Adrenal gland (tissue), 12 donors: ENCODE measurements around the gene NBPF1. TPM values are rescaled to one million over a fixed set of nuclear protein-coding genes. Genes with fewer than 3 reads are reported as not detected.
"Not testable (repeated sequence)": the region's sequence is repeated elsewhere in the genome, so short reads cannot be mapped to it uniquely, and the experiment has no call there.

Source experiments
- DNase-seq, 7 donors: peaks; one replicate each; pipeline ENCODE4 v3.0.0-alpha.2; 2019 to 2020
- H3K27ac ChIP-seq, 5 donors: fragments of 200-600 bp; sonication (generic) in 4 of 5; 1 replicate in 3 of 5; 2 replicates in 2 of 5; pipeline versions ENCODE4 v1.5.1 to v1.8.0; 2016 to 2020; ENCODE audit warnings: mild to moderate bottlenecking in 1 of 5
- H3K27me3 ChIP-seq: fragments of 200-600 bp; 2 replicates; pipeline ENCODE4 v1.8.0; 2021
- H3K36me3 ChIP-seq, 2 donors: fragments of 200-600 bp; replicated peaks in 1 of 2; 1 replicate in 1 of 2; 2 replicates in 1 of 2; pipeline versions ENCODE4 v1.5.1 to v1.8.0; 2018 to 2022
- H3K4me1 ChIP-seq, 2 donors: fragments of 200-600 bp; replicated peaks in 1 of 2; 1 replicate in 1 of 2; 2 replicates in 1 of 2; pipeline versions ENCODE4 v1.5.1 to v1.8.0; 2018 to 2021
- H3K4me3 ChIP-seq, 4 donors: fragments of 200-600 bp; sonication (generic) in 3 of 4; one replicate each; pipeline ENCODE4 v1.5.1; 2016 to 2018
- H3K9me3 ChIP-seq, 3 donors: fragments of 200-600 bp; sonication (generic) in 1 of 3; replicated peaks in 1 of 3; 1 replicate in 2 of 3; 2 replicates in 1 of 3; pipeline versions ENCODE4 v1.5.1 to v1.8.0; 2016 to 2021
- POLR2A ChIP-seq, 2 donors: fragments of 450-650 bp; IDR thresholded peaks; one replicate each; pipeline ENCODE4 v1.6.1; 2017; ENCODE audit warnings: antibody characterized with exemption in 2 of 2, mild to moderate bottlenecking in 2 of 2, moderate library complexity in 1 of 2
- WGBS, 4 donors: extraction: QIAGEN DNeasy Blood & Tissue Kit in 2 of 4; methylation state at CpG; one replicate each; pipeline versions ENCODE4 v1.1.5 to v1.1.7; 2013 to 2017; 5-methylcytosine and 5-hydroxymethylcytosine counted together
- intact Hi-C, 2 donors: fragments of 100-400 bp; cut with DNase I; formaldehyde crosslinking; loops; one replicate each; pipeline versions ENCODE4 v1.14.1 to v1.15.0; 2022 to 2023
- polyA plus RNA-seq, 3 donors: library from polyadenylated mRNA; stranded (reverse); fragments of 200-250 nt in 2 of 3; fragments of 350-450 nt in 1 of 3; fragmentation: Illumina TruSeq in 1 of 3; extraction: RNeasy Lipid Tissue Mini Kit (QIAGEN cat#74804) in 1 of 3; gene quantifications; one replicate each; pipeline ENCODE4 v1.2.3, GENCODE V29; 2013 to 2014
- total RNA-seq, 9 donors: library from RNA; depleted of rRNA in 4 of 9; stranded (reverse); fragments of >200 nt in 4 of 9; fragments of 120-200 nt in 1 of 9; fragmentation: NEBNext Ultra II Directional in 1 of 9; extraction: Animal tissue kit (Norgen Biotek cat#: 25700) in 1 of 9; gene quantifications; one replicate each; pipeline versions ENCODE4 v1.1.0 to v1.2.4, GENCODE V29; 2013 to 2023
- TF ChIP-seq, protein P1 (sequence below), 6 experiments: fragments of 450-650 bp in 4 of 6; fragments of 200-600 bp in 2 of 6; sonication (generic) in 1 of 6; IDR thresholded peaks; 1 replicate in 5 of 6; 2 replicates in 1 of 6; pipeline versions ENCODE4 v1.5.1 to v1.8.0; 2016 to 2021; ENCODE audit warnings: antibody characterized with exemption in 6 of 6, mild to moderate bottlenecking in 2 of 6, moderate library complexity in 1 of 6
- donor health status: healthy with polysubstance abuse.
- donor health status: Bipolar disorder and iron deficiency.
- donor health status: DM: yes; HTN: yes; CAD: no.
- donor health status: DM: no; HTN: no; CAD: no.
- donor health status: DM: no; HTN: no; CAD: no.
- donor health status: DM: yes; HTN: yes; CAD: no.

NBPF1 gene
- total and polyA plus RNA-seq, 12 donors = 7.9 to 205 (median 93.3) TPM

DNA sequence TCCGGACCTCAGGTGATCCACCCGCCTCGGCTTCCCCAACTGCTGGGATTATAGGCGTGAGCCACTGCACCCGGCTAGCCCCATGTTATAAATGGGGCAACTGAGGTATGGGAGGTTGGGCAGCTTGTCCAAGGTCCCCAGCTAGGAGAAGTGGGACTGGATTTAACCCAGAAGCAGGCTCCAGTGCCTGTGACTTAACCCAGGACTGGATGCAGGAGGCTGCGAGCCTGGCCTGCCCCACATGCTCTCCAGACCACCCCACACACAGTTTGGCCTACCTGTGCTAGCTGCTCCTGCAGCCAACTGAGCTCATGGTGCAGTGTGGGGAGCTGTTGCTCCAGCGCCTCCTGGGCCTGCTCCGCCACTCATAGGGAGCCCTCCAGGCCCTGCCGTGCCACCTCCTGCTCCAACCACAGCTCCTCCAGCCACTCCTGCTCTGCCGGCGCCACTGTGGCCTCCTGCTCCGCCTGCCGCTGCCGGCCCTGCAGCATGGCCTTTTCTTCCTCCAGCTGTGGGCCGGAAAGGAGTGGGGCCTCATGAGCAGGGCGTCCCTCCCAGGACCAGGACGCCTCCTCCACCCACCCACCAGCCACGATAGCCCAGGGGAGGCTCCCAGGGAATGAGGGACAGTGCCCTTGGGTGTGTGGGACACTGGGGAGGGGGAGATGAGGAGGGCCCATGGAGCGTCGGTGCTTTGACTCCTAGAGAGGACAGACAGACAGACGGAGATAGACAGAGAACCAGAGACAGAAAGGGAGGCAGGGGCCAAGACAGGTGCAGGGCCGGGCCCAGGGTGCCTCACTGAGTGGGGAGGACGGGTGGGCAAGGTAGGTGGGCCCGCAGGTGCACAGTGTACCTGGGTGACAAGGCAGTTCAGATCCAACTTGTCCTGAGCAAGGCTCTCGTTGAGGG, 12.4 kb upstream of the NBPF1 start:
- Histone ChIP-seq H3K4me1 (peaks cover 0 to 4% of the 10 kb centered on the region in 2 donors), H3K27me3 (no peaks in the 10 kb centered on the region), H3K27ac (no peak overlapping the region), H3K9me3 (no peaks in the 10 kb centered on the region), H3K36me3 (peaks cover 0 to 75% of the 10 kb centered on the region in 2 donors), H3K4me3 (no peak overlapping the region)
- peak in 4 of 7 donors; percentile 14 to 57 (median 44) for DNase-seq
- no peak for TF ChIP-seq POLR2A (IDR thresholded peaks at IDR 0.05)
- TF ChIP-seq, protein P1, sequence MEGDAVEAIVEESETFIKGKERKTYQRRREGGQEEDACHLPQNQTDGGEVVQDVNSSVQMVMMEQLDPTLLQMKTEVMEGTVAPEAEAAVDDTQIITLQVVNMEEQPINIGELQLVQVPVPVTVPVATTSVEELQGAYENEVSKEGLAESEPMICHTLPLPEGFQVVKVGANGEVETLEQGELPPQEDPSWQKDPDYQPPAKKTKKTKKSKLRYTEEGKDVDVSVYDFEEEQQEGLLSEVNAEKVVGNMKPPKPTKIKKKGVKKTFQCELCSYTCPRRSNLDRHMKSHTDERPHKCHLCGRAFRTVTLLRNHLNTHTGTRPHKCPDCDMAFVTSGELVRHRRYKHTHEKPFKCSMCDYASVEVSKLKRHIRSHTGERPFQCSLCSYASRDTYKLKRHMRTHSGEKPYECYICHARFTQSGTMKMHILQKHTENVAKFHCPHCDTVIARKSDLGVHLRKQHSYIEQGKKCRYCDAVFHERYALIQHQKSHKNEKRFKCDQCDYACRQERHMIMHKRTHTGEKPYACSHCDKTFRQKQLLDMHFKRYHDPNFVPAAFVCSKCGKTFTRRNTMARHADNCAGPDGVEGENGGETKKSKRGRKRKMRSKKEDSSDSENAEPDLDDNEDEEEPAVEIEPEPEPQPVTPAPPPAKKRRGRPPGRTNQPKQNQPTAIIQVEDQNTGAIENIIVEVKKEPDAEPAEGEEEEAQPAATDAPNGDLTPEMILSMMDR (IDR thresholded peaks at IDR 0.05) = no peak
- WGBS, 4 donors = 90 to 94% (median 91%) methylated on average over 25 of the region's 25 CpGs
- intact Hi-C loops = no loop called here

DNA sequence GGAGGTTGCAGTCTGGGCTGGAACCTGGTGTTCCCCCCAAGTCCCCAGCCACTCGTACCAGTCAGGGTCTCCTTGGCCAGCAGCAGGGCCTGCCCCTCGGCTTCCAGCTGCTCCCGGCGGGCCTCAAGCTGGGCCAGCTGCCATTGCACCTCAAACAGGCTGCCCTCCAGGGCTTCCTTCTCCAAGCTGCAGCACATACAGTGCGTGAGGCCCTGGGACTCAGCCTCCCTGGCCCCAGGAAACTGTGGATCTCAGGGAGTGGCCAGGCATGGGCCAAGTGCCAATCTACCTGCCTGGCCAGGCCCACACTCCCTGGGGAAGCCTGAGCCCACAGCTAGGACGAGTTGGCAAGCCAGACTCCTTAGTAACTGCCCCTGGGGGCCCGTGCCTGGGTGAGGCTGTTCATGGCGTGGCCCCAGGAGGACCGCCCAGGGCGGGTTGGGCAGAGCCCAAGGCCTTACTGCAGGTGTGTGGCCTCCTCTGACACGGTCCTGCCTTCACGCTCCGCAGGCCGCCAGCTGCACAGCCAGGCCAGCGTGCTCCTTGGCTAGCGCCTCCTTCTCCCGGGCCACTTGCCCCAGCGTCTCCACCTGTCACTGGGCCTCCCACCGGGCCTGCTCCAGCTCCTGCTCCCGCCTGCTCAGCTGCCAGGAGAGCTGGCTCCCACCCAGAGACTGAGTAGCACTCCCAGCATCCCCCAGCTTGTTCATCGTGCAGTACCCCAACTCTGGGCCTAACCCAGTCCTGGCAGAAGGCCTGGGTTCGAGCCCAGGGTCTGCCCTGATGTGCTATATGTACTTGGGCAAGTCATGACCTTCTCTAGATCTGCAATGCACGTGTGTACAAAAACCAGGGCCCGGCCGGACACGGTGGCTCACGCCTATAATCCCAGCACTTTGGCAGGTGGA, 10.7 kb upstream of the NBPF1 start:
- peak in 6 of 7 donors; percentile 47 to 80 (median 66) for DNase-seq
- H3K36me3 ChIP-seq = peaks cover 0 to 58% of the 10 kb centered on the region in 2 donors
- H3K9me3 ChIP-seq, H3K4me3 ChIP-seq, H3K27me3 ChIP-seq, H3K4me1 ChIP-seq: not testable (repeated sequence)
- 79 to 88% (median 84%) methylated on average over 27 of the region's 27 CpGs for WGBS, 4 donors
- intact Hi-C loops = loop anchor here in 1 of 2 donors (2.0 kb wide), 1 partner anchor 323 kb away; no protein-coding TSS in a partner anchor
- peak overlapping the region in 2 of 5 donors; percentile 48 to 70 for H3K27ac ChIP-seq

DNA sequence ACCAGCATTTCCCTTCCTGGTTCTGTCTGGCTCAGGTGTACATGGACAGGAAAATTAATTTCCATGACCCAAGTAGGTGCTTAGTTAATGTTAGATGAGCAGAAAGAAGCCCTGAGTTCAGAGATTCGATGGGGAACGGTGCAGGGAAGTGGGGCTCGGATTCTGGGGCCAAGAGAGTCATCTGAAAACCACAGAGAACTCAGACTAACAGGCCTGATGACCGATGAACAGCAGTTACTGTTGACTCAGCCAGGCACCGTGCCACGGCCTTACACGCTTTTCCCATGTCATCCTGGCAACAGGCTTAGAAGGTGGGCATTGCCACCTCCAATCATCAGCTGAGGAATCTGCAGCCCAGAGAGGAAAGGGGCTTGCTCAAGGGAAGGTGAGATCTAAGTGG, 10.0 kb upstream of the NBPF1 start:
- H3K9me3 ChIP-seq, H3K4me1 ChIP-seq, H3K27me3 ChIP-seq, H3K4me3 ChIP-seq: not testable (repeated sequence)
- 53 to 71% (median 59%) methylated on average over 7 of the region's 7 CpGs for WGBS, 4 donors
- Histone ChIP-seq H3K27ac (peak overlapping the region in 2 of 5 donors; percentile 48 to 70), H3K36me3 (peaks cover 0 to 51% of the 10 kb centered on the region in 2 donors)
- peak; percentile 80 to 97 (median 88) for DNase-seq
- intact Hi-C loops = loop anchor here in 1 of 2 donors (2.0 kb wide), 1 partner anchor 323 kb away; no protein-coding TSS in a partner anchor

DNA sequence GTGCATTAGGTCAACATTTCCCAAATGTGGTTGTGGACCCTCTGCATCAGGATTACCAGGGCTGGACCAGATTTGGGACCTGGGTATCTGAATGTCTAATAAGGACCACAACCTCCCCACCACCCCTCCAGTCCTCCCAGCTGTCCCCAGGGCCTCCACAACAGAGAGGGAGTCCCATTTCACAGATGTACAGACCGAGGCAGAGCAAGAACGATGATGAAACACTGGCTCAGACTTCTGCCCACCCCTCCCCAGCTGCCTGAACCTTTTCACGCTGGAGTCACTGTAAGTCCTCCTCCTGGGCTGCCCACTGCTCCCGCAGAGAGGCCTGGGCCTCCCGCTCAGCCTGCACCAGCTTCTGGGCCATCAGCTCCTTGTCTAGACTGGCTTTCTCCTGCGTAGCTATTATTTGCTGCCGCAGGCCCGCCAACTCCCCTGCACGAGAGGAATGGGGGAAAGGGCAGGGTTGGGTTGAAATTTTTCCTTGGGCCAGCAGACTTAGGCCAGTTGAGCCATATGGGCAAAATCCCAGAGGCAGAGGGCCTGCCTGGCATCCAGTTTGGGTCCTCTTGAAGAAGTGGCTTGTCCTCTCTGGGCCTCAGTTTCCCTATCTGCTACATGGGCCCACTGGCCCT, 8.4 kb upstream of the NBPF1 start:
- H3K4me1 ChIP-seq, H3K27me3 ChIP-seq, H3K9me3 ChIP-seq, H3K4me3 ChIP-seq: not testable (repeated sequence)
- Histone ChIP-seq H3K27ac (peak overlapping the region in 1 of 5 donors; percentile 37), H3K36me3 (peaks cover 0 to 41% of the 10 kb centered on the region in 2 donors)
- DNase-seq = peak in 5 of 7 donors; percentile 29 to 65 (median 42)
- intact Hi-C loops = loop anchor here in 1 of 2 donors (2.0 kb wide), 1 partner anchor 325 kb away; no protein-coding TSS in a partner anchor
- WGBS, 4 donors = 87 to 90% (median 89%) methylated on average over 9 of the region's 9 CpGs

DNA sequence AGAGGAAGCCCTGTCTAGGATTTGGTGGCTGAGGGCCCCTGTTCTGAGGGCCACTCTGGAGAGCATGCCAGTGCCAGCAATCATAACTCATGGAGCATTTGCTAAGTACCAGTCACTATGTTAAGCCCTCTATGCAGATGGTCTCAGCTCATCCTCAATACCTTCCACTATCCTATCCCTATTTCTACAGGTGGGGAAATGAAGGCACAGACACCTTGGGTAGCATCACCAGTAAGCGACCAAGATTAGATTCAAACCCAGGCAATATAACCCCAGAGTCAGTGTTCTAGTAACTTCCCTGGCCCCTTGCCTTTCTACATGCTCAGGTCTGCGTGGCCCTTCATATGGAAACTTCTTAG, 7.9 kb upstream of the NBPF1 start:
- intact Hi-C loops = no loop called here
- peak in 1 of 7 donors; percentile 38 for DNase-seq
- Histone ChIP-seq H3K27me3 (no peaks in the 10 kb centered on the region), H3K9me3 (no peaks in the 10 kb centered on the region), H3K4me1 (peaks cover 0 to 4% of the 10 kb centered on the region in 2 donors), H3K4me3 (no peak overlapping the region), H3K27ac (peak overlapping the region in 3 of 5 donors; percentile 4 to 37 (median 8)), H3K36me3 (peaks cover 0 to 37% of the 10 kb centered on the region in 2 donors)
- 84 to 89% (median 86%) methylated on average over 2 of the region's 2 CpGs for WGBS, 4 donors
- TF ChIP-seq, protein P1 (IDR thresholded peaks at IDR 0.05) = peak in 2 of 6 experiments; percentile 2 to 25
- TF ChIP-seq POLR2A (IDR thresholded peaks at IDR 0.05) = no peak

DNA sequence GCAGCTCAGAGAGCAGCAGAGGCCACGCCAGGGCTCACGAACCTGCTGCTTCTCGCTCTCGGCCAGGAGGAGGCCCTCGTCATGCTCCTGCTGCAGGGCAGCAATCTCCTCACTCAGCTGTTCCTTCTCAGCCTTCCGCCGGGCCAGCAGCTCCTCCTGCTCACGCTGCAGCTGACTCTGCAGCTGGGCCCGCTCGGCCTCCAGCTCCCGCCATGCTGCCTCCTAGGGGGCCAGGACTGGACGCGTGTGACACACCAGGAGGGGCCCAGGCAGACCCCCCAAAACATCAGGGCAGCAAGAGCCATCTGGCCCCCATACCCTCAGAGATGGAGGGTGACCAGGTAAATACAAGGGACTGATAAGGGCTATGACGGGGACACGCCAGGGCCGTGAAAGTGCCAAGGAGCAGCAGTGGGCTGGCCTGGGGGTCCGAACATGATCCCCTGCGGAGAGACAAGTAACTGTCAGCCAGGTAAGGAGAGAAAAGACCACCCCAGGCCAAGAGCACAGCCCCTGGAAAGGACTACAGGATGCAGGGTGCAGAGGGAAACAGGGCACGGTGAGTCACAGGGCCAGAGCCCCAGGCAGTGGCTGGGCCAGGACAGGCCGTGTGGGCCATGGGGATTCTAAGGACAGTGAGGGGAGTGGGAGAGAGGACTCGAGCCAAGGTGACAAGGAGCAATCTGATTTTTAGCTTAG, 6.6 kb upstream of the NBPF1 start:
- H3K27me3 ChIP-seq, intact Hi-C loops, H3K4me3 ChIP-seq, H3K27ac ChIP-seq, H3K4me1 ChIP-seq, H3K9me3 ChIP-seq: not testable (repeated sequence)
- H3K36me3 ChIP-seq = peaks cover 0 to 25% of the 10 kb centered on the region in 2 donors
- DNase-seq = peak in 5 of 7 donors; percentile 35 to 70 (median 43)
- WGBS, 4 donors = 84 to 91% (median 90%) methylated on average over 21 of the region's 21 CpGs
